Inferior parietal cortex (tissue), 1 donor: ENCODE data around the gene GLIPR2.
"Not testable (repeated sequence)": the region's sequence is repeated elsewhere in the genome, so short reads cannot be mapped to it uniquely, and the experiment has no call there.

Experiments
- DNase-seq: peaks from one replicate; pipeline ENCODE4 v3.0.0-alpha.2; 2016; ENCODE audit errors: extremely low spot score

Gene GLIPR2

GRCh38 chr9:36144309-36145232 is 8.0 kb downstream of the GLIPR2 start:
- DNase-seq = no peak

DNA sequence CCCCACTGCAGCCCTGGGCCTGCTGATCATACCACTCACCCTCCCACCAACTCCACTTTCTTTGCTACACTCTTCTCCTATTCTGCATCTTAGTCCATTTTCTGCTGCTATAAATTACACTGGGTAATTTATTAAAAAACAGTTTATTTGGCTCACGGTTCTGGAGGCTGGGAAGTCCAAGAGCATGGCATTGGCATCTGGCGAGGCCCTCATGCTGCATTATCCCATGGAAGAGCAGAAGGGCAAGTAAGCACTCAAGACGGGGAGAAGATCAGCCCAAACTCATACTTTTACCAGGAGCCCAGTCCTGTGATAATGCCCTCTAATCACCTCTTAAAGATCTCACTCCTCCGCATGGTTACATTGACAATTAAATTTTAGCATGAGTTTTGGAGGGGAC is 9.4 kb downstream of the GLIPR2 start:
- no peak for DNase-seq

GRCh38 chr9:36146651-36147050 is 10.1 kb downstream of the GLIPR2 start:
- no peak for DNase-seq

DNA sequence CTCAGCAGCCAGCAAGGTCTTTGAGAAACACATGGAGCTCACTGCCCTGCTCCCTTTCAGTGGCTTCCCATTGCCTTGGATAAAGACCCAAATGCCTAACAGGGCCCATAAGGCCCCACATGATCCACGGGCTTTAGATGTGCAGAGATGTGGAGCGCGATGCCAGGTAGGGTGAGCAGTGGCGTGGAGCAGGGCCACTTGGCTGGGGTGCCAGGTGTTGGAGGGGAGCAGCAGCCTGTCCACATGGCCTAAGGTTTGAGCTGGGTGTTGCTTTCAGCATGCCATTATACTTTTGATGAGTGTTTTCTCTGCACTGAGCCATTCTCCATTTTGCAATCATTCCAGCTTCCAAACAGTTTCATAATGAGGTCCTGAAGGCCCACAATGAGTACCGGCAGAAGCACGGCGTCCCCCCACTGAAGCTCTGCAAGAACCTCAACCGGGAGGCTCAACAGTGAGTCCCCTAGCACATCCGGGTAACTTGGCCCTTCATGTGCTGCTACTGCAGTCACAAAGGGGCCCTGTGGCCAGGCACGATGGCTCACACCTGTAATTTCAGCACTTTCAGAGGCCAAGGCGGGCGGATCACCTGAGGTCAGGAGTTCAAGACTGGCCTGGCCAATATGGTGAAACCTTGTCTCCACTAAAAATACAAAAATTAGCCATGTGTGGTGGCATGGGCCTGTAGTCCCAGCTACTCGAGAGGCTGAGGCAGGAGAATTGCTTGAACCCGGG is 11.1 kb downstream of the GLIPR2 start:
- DNase-seq = no peak

DNA sequence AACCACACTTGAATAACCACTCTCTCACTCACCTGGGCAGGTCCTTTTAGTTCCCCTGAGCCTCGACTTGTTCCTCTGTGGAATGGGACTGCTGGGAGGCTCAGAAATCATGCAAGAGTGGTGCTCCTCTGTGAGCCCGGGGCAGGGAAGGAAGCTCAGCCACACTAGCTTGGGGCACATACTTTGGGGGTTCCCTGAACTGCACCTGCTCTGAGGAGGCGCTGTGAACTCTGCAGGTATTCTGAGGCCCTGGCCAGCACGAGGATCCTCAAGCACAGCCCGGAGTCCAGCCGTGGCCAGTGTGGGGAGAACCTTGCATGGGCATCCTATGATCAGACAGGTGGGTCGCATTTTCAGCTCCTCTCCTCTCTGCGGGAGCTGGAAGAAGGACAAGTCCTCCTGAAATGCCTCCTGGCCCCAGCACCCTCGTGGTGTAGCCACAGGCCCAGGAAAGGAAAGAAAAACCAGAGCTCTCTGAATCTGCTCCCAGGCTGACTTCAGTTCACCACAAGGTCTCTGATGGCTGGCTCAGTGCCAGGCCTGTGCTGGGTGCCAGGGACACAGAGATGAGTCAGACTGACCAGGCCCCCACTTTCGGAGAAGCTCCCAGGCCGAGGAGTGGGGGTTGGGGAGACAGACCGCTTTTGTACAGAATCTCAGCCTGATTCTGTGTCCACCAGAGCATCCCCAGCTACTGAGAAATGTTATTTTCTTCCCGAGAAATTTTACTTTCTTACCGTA is 11.9 kb downstream of the GLIPR2 start:
- peak; percentile 93 for DNase-seq

DNA sequence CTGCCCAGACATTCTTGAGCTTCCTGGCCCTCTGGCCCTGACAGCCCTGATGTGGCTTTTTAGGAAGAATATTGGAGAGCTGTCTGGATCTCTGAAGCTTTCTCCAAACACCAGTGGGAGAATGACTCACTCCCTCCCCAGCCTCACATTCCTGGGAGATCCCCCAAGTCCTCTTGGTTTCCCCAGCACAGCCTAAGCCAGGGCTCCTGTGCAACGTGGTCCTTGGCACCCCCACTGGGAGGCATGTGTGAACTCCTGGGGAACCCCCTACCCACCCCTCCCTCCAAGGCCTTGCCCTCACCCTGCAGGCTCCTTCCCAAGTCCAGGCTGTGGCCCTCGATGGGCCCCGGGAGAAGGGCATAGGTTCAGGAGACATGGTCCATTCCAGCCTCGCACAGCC is 12.7 kb downstream of the GLIPR2 start:
- no peak for DNase-seq

DNA sequence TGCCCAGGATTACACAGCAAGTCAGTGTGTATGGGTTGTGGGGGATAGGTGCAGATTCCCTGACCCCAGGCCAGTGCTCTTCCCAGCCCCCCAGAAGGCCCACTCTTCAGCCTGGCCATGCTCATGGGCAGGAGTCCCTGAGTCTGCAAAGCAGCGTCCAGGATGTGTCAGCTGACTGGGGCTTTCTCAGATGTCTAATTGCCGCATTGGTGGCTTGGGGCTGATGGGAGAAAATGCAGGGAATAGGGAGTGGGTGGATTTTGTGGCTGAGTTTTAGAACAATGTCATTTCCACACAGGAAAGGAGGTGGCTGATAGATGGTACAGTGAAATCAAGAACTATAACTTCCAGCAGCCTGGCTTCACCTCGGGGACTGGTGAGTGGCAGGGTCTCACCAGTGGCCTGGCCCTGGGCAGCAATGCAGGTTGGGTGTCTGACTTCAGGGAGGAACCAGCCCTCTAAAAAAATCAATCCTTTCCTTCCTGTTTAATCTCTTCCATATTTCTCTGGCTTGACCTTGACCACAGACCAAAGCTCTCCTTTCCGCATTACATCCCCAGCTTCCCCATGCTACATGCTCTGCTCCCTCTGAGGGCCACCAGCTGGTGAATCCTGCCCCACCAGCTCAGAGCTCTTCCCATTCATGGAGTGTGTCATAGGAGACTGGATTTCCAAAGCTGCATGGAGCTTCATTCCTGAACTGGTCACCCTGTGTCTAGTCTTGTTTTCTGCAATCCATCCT is 14.2 kb downstream of the GLIPR2 start:
- no peak for DNase-seq

GRCh38 chr9:36151316-36152210 is 15.0 kb downstream of the GLIPR2 start:
- DNase-seq = no peak

GRCh38 chr9:36152741-36153438 is 16.4 kb downstream of the GLIPR2 start:
- DNase-seq = no peak

DNA sequence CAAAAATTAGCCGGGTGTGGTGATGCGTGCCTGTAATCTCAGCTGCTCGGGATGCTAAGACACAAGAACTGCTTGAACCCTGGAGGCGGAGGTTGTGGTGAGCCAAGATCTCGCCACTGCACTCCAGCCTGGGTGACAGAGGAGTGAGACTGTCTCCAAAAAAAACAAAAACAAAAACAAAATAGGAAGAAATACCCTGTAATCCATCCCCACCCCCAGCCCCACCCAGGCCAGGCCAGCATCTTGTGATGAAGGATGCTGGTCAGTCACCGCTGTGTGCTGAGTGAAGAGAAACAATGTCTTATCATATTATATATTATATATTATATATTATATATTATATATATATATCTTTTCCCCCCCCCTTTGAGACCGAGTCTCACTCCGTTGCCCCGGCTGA is 17.2 kb downstream of the GLIPR2 start:
- no peak for DNase-seq

DNA sequence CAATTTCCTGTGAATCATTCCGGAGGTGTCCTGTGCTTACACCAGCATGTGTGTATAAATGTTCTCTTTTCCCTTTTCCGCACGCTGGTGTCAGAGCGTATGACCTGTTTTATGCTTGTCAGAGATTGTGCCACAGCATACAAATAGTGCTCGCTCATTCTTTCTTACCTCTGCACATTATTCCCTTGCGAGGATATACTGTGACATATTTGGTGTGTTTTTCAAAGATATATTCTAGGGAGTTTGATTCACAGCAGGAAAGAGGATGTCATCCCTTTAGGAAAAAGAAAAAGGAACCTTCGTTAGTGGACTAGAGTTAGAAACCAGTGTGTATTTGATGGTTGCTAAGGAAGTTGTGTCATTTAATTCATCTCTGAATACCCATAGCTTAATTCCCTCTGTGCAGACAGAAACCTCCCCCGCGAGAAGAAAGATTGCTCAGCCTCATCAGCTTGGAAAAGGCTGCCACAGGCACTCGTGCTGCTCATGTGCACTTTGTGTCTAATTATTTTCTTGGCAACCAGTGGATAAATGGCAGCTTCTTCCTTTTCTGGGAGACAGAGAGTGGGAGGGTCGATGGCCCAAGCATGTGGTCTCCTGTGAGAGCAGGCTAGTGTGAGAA is 17.9 kb downstream of the GLIPR2 start:
- peak; percentile 67 for DNase-seq

DNA sequence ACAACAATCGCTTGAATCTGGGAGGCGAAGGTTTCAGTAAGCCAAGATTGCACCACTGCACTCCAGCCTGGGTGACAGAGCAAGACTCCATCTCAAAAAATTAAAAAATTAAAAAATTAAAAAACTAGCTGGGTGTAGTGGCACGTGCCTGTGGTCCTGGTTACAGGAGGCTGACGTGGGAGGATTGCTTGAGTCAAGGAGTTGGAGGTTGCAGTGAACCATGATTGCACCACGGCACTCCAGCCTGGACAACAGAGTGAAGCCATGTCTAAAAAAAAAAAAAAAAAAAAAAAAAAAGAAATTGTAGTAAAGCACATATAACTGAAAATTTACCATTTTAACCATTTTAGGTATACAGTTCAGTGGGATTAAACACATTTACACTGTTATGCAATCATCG is 19.6 kb downstream of the GLIPR2 start:
- no peak for DNase-seq

DNA sequence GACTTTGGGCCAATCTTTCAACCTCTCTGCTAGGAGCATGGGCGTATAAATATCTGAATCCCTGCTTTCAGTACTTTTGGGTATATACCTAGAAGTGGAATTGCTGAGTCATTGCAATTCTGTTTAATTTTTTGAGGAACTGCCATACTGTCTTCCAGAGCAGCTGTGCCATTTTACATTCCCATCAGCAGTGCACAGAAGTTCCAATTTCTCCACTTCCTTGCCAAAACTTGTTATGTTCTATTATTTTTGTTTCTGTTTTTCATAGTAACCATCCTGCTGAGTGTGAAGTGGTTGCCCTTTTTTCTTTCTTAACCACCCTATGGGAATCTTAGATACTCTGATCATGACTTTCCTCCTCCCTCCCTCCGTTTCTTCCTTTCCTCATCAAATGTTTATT is 21.6 kb downstream of the GLIPR2 start:
- DNase-seq = no peak

- no peak for DNase-seq
Measured at GRCh38 chr9:36158917-36159316, 22.4 kb downstream of the GLIPR2 start.

DNA sequence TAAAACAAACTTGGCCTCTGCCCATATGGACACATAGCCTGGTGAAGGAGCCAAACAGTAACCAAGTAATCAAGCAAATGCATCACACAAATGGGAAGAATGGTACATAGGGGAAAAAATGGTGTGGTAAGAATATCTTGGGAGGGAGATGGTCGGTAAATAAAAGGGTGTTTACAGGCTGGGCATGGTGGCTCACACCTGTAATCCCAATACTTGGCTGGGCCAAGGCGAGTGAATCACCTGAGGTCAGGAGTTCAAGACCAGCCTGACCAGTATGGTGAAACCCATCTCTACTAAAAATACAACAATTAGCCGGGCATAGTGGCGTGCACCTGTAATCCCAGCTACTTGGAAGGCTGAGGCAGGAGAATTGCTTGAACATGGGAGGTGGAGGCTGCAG is 23.0 kb downstream of the GLIPR2 start:
- DNase-seq = not testable (repeated sequence)

DNA sequence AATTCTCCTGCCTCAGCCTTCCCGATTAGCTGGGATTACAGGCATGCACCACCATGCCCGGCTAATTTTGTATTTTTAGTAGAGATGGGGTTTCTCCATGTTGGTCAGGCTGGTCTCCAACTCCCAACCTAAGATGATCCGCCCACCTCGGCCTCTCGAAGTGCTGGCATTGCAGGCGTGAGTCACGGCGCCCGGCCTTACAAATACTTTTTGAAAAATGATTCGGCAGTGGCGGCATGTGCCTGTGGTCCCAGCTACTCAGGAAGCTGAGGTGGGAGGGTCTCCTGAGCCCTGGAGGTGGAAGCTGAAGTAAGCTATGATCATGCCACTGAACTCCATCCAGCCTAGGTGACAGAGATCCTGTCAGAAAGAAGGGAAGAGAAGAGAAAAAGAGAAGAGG is 23.6 kb downstream of the GLIPR2 start:
- DNase-seq = not testable (repeated sequence)

DNA sequence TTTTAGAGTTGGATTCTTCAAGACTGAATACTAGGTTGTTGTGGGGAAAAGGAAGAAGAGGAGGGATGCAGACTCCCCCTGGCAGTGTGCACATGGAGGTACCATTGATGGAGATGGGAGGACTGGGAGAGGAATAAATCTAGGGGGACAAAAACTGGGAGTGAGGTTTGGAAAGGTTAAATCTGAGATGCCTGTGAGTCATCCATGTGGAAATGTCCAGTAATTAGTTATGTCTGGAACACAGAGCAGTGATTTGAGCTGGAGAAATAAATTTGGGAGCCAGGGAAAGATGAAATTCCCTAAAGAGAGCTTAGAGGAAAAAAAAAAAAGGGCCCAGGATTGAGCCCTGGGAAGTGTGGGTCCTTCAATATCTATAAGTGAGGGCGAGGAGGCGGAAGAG is 24.7 kb downstream of the GLIPR2 start:
- DNase-seq = no peak

- DNase-seq = no peak
Measured at GRCh38 chr9:36162211-36162738, 25.7 kb downstream of the GLIPR2 start.
